ENCODE results near the gene NOS1AP.

NOS1AP gene

DNA sequence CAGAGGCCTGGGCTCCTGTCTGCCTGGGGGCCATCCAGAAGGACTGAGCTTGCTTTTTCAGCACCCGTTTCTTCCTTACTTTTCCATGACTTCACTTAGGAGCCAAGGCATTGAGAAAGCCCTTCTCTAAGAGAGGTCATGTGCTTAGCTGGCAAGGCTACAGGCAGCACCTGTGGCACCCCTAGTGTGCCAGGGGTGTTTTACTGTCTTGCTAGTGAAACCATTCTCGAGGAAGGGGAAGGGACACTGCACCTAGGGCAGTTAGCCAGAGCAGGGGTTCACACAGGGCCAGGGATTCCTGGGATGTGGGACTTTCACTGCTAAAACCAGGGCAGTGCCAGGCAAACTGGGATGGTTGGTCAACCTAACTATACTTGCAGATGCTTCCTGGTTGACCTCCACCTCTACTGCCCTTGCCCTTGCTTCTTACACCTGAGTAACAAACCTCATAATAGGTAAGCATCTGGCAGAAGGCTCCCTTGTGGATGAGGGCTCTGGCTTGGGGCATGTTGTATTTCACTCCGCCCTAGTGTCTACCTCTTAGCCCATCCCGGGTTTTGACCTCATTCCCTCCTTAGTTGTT lies 69.2 kb downstream of the NOS1AP start:
- DNase-seq, result no peak

DNA sequence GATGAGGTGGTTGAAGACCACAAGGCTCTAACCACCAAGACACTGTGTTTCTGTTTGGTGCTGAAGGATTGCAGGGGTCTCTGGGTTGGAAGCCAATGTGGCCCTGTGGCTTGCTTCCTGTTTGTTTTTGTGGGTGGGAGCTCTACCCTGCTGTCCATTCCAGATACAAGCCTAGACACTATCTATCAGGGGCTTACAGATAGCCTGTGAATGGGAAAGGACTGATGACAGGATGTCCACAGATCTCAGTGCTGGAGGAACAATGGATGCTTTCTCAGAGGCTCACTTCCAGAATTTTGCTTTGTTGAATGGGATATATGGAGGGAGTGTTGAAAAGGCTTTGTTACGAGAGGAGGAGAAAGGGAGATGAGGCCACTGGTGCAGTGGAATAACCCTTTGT lies 69.7 kb downstream of the NOS1AP start:
- no peak for DNase-seq

DNA sequence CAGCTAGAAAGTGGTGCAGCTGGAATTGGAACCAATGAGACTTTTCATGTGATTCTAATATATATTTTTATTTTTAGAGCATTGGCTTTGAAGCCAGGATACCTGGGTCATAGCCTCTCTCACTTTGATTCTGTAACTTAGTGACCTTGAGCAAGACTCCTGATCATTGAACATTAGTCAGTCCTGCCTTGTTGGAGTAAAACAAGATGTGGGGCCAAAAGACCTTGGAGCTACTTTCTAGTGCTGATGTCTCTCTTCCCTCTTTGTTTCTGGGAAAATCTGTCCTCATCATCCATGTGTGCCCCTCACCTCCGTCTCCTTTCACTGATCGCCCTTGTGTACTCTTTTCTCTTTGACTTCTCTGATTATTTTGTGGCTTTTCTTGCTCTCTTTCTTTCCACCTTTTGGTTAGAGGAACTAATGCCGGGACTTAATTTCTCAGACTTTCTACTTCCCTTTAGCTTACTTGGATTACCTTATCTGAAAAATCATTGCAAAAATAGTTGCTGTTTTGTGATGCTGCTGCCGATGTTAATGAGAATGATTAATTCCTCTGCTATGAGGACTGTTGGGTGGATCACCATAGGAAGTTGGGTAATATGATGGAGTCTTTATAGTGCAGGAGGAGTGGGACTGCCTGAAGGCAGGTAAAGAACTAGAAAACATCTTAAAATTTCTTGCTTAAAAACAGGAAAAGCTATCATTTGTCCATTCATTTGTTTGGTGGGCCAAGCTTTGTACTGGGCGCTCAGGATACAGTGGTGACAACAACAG lies 72.0 kb downstream of the NOS1AP start:
- no peak for DNase-seq

DNA sequence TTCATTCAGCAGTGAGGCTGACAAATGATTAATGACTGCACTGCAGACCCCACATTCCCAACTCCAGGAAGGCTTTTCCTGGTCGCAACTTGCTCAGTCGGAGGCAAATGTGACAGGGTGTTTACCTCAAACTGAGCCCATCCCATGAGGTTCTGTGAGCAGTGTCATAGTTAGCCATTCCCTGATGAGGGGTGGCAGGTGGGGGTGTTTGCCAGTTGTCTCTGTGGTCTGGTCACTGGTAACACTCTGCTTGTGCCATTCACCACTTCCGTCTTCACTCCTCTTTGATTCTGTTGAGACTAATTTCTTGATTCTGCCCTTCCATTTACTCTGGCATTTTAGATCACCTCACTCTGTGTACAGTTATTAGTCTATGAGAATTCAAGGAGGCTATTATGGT lies 73.5 kb downstream of the NOS1AP start:
- DNase-seq, result no peak

- DNase-seq, result no peak
These were observed 74.8 kb downstream of the NOS1AP start for GRCh38 chr1:162144268-162144667.

- DNase-seq, result no peak
These were observed 75.4 kb downstream of the NOS1AP start for GRCh38 chr1:162144853-162145252.

GRCh38 chr1:162145280-162145965 lies 75.9 kb downstream of the NOS1AP start:
- no peak for DNase-seq

- DNase-seq, result no peak
These were observed 76.6 kb downstream of the NOS1AP start for GRCh38 chr1:162145966-162146696.

DNA sequence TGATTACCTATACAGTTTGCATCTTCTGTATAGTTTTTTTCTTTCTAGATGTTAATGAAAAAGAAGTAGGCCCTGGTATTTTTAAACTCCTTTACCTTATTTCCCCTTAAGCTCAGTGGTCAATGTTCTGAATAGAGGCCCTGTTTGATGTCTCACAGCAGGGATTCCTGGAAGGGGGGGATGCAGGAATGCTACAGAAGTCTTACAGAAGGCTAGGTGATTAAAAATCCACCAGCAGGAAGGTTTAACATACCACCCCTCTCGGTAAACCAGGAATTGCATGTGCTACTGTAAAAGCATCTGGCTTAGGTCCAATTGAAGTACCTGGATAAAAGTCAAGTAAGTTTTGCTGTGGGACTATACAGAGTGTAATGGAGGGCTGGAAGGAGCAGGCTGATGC lies 78.3 kb downstream of the NOS1AP start:
- DNase-seq, result no peak

DNA sequence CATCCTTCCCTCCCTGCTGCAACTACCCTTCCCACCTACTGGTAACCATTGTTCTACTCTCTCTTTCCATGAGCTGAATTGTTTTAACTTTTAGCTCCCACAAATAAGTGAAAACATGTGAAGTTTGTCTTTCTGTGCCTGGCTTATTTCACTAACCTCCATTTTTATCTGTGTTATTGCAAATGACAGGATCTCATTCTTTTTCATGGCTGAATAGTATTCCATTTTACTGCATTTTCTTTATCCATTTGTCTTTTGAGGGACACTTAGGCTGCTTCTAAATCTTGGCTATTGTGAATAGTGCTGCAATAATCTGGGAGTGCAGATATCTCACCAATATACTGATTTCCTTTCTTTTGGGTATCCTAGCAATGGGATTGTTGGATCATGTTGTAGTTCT lies 80.6 kb downstream of the NOS1AP start:
- no peak for DNase-seq

DNA sequence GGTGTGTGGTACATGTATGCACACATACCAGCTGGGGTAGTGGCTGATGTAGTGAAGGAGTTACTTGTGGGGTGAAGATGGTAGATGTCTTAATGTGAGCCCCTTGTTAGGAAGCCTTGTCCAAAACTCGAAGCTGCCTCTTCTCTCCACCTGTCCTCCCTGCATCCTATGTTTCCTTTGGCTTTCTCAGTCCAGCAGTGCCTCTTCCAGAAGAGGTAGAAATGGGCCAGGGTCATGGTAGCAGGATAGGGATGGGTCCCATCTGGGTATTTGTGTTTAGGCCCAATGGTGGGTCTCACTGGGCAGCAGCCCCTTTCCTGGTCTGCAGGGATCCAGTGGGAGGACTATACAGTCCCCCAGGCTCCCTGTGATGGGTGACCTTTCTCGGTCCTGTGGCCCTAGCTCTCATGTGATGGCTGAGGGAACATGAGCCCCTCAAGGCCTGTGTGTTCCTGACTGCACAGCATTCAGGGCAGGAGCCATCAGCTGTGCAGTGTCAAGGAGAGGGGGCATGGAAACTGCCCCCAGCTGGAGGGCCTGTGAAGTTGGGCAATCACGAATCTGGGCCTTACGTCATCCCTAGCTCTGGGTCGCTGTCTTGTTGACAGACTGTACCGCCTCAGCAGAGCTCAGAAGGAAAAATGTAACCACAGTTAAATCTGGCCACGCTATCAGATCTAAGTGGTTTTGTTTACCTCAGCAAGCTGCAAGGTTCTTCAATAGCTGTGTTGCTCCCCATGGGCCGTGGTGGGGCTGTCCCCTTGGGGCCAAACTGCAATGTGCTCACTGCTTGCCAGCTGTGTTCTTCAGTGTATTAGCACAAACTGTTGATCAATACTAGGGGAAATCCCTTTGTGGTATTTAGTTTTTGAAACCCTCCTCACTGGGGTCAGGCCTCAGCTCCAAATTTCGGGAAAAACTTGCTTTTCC lies 82.7 kb downstream of the NOS1AP start:
- no peak for DNase-seq

GRCh38 chr1:162153374-162153773 lies 83.9 kb downstream of the NOS1AP start:
- no peak for DNase-seq

- DNase-seq, result no peak
These were observed 88.0 kb downstream of the NOS1AP start for GRCh38 chr1:162157469-162157868.

DNA sequence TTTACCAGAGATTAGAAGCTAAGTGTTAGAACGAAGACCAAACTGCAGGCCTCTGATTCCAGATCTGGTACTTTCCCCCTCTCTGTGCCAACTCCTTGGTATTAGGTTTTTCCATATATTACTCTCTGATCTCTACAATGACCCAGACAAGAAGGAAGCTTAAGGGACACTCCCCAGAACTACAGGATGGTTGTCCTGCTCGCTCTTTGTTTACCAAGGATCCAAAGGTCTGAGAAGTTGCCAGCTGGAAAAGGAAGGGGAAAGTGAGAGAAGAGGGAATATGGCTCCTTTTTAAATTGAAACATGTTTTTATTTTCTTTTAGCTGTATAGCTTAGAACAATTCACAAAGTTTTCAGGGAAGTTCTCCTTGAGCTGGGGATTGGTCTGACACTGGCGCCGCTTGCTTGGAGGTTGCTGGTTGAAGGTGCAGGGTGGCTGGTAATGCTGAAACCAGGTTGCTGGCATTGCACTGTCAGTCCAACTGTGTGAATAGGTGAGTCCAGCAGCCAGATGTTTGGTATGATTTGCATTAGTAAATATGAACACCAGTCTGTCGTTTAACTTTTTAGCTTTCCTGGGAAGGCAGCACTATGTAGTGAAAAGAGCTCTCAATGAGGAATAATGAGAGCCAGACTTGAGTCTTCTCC lies 89.3 kb downstream of the NOS1AP start:
- DNase-seq, result no peak

- DNase-seq, result no peak
These were observed 90.0 kb downstream of the NOS1AP start for GRCh38 chr1:162159515-162159914.

- no peak for DNase-seq
These were observed 92.5 kb downstream of the NOS1AP start for GRCh38 chr1:162161916-162162550.

- DNase-seq, result no peak
These were observed 96.0 kb downstream of the NOS1AP start for GRCh38 chr1:162165528-162165927.

DNA sequence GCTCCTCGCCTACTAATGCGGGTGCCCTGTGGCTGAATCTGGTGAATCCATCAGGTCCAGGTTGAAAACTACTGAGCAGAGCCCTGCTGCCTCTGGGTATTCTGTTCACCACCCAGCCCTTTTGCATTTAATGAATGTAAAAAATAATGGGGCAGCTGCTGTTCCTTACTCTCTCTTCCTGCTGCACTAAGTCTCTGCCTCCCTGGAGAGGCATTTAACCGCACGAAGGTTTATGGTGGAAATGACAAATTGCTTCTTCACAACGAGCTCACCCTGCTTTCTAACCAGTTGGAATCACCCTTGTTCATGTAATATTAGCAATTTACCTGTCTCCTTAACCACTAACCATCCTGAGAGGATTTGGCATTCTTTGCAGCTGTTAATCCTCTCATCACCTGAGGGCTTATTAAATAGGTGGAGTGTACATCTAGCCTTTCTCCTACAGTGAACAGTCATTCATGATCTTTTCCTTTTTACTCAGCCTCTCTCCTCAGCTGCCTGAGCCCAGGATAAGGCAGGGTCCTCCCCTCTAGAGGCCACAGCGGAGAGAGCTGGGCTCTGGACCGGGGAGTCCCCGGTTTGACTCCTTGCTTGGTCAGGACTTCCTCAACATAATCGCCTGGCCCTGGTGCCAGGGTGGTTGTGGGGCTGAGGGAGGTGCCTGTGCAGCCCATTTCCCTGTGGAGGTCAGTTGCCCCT lies 97.6 kb downstream of the NOS1AP start:
- DNase-seq, result no peak

DNA sequence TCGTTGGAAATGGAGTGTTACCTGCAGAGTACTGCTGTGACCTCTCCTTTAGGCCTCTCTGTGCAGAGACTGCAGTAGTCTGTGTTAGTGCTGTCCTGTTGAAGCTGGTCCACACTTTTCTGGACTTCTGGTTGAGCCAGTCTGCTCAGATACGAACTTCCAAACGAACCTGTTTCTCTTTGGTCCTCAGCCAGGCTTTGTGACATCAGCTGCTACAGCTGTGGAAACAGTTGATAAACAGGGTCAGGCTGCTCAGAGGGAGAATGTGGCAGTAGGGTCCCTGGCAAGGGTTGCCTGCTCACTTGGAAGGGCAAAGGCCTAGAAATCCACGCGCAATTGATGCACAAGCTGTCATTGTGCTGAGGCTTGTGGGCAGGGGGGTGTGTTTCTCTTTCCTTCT lies 98.8 kb downstream of the NOS1AP start:
- DNase-seq, result no peak

DNA sequence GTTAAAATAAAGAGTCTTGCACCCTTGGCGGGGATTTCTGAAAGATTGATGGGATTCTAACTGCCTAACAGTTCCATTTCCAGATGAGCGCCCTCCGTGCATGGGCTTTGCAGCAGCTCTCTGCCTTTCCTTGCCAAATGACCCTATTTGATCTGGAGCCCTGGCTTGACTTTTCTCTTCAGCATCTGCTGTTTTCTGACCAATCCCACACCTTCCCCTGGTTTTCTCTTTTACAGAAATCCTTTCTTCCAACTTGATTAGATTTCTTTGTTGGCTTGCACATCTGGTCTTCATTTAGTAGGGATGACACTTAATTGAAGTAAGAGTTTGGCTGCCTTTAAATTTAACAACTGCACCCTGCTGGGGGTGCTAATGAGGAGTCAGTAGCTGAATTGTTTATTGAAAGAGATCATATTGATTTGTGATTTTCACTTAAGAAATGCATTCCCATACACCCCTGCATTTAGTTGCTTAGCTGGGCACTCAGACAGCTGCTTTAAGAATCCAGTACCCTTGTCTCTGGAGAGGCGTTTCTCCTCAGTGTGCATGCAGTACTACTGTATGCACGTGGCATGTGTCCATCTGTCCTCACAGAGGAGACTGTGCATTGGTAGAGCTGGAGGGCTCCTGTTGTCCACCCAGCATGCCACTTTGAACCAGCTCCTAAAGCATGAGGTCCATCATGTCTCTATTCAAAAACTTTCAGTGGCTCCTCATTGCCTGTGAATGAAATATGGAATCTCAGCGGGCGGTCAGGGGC lies 99.7 kb downstream of the NOS1AP start:
- no peak for DNase-seq

All from left hindlimb (tissue), 1 donor.